Middle frontal gyrus (tissue), 1 donor: Measurements from ENCODE around the gene GNPNAT1.
"Not testable (repeated sequence)": the region's sequence is repeated elsewhere in the genome, so short reads cannot be mapped to it uniquely, and the experiment has no call there.

ENCODE experiments used
- DNase-seq: peaks from one replicate; pipeline ENCODE4 v3.0.0-alpha.2; 2015; ENCODE audit warnings: low spot score; ENCODE audit errors: extremely low spot score

Gene GNPNAT1

DNA sequence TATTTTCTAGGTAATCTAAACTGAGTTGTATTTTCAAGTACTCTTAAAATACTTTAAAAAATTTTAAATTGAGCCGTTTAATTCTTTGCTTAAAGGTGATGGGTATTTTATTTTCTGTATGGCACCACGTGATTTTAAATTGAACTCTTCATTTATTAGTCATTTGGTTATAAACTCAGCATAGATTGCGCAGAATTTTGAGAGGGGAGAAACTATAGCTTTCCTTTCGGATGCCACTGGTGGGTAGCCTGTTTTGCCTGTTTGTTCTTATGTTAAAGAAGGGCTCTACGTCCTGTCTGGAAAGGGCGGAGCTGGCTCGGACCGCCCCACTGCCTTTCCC is 61.9 kb downstream of the GNPNAT1 start:
- DNase-seq: no peak

DNA sequence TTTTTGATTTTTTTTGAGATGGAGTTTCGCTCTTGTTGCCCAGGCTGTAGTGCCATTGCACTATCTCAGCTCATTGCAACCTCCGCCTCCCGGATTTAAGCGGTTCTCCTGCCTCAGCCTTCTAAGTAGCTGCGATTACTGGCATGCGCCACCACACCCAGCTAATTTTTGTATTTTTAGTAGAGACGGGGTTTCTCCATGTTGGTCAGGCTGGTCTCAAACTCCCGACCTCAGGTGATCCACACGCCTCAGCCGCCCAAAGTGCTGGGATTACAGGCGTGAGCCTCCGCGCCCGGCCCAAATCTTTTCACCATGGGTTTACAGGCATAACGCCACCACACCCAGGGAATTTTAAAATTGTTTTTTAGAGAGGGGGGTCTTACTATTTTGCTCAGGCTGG is 62.4 kb downstream of the GNPNAT1 start:
- not testable (repeated sequence) for DNase-seq

- not testable (repeated sequence) for DNase-seq
Measured at GRCh38 chr14:52727509-52727908, 63.9 kb downstream of the GNPNAT1 start.
